K562 (cell line): ENCODE data around the gene DPCD. TPM values are rescaled to one million over a fixed set of nuclear protein-coding genes. Genes with fewer than 3 reads are reported as not detected.

Experiments
- ATAC-seq: fragments of 200-7000 bp; cut with Tn5 transposase; 3 replicates; pipeline ENCODE4 v1.9.1; 2020; ENCODE audit warnings: moderate library complexity
- BruUV-seq: library from RNA; stranded (reverse); fragments of 400-500 nt; replicated peaks from 2 replicates; lab custom pipeline; 2021; lab: Mats Ljungman, UMichigan
- CTCF ChIA-PET: fragments of 300-600 bp; formaldehyde crosslinking; extraction: SDS; loops from one replicate; lab custom pipeline; 2021; ENCODE audit warnings: low intra/inter-chr PET ratio; lab: Yijun Ruan, JAX
- POLR2A ChIA-PET: fragments of 300-600, 350-650 bp; sonication (Branson Sonifier 250); formaldehyde crosslinking; extraction: SDS; loops from one replicate; lab custom pipeline; 2021; ENCODE audit warnings: antibody characterized with exemption, inconsistent platforms; lab: Yijun Ruan, JAX
- DNase-seq, 4 experiments: peaks; one replicate each; pipeline versions ENCODE4 v3.0.0 to v3.0.0-alpha.2; 2011 to 2018; ENCODE audit warnings: low spot score in 3 of 4, mixed read lengths in 3 of 4; ENCODE audit errors: extremely low read depth in 1 of 4
- FAIRE-seq: peaks from 2 replicates; lab custom pipeline; 2011; peaks lifted over from hg19 to GRCh38; lab: Jason Lieb, UNC
- H2AFZ ChIP-seq: 2 replicates; pipeline ENCODE4 v1.6.0; 2011; ENCODE audit warnings: low read depth, low read length, control low read depth, inconsistent platforms
- H3K27ac ChIP-seq: fragments of 200-600 bp; 3 replicates; pipeline ENCODE4 v1.8.0; 2011; ENCODE audit warnings: low read depth, mild to moderate bottlenecking, control low read depth, inconsistent platforms, low read length, moderate library complexity, mixed read lengths; ENCODE audit errors: extremely low read depth
- H3K27me3 ChIP-seq, 2 experiments: fragments of 300-600 bp in 1 of 2; 2 replicates in 1 of 2; 3 replicates in 1 of 2; pipeline versions ENCODE4 v1.6.0 to v1.8.0; 2011; ENCODE audit warnings: inconsistent platforms in 2 of 2, low read length in 2 of 2, mild to moderate bottlenecking in 1 of 2, mixed read lengths in 1 of 2, moderate library complexity in 1 of 2; ENCODE audit not compliant: control insufficient read depth in 2 of 2, insufficient read depth in 2 of 2
- H3K36me3 ChIP-seq: fragments of 300-600 bp; 3 replicates; pipeline ENCODE4 v1.8.0; 2011; ENCODE audit warnings: mild to moderate bottlenecking, low read length, inconsistent platforms; ENCODE audit not compliant: control insufficient read depth, insufficient read depth
- H3K4me1 ChIP-seq, 2 experiments: fragments of 200-600 bp in 1 of 2; replicated peaks in 1 of 2; 2 replicates in 1 of 2; 3 replicates in 1 of 2; pipeline versions ENCODE4 v1.5.1 to v1.8.0; 2011; ENCODE audit warnings: inconsistent platforms in 2 of 2, low read length in 2 of 2, mild to moderate bottlenecking in 1 of 2, mixed read lengths in 1 of 2, moderate library complexity in 1 of 2; ENCODE audit not compliant: control insufficient read depth in 2 of 2, insufficient read depth in 2 of 2
- H3K4me2 ChIP-seq: 2 replicates; pipeline ENCODE4 v1.6.1; 2011; ENCODE audit warnings: low read length, control low read depth, inconsistent platforms, mixed read lengths; ENCODE audit not compliant: insufficient read depth
- H3K4me3 ChIP-seq: fragments of 200-600 bp; sonication (generic), shearing (Covaris generic); 2 replicates; pipeline ENCODE4 v1.5.1; 2016; ENCODE audit warnings: control low read depth, inconsistent platforms
- H3K79me2 ChIP-seq: fragments of 200-600 bp; 3 replicates; pipeline ENCODE4 v1.8.0; 2011; ENCODE audit warnings: low read length, inconsistent platforms; ENCODE audit not compliant: control insufficient read depth, insufficient read depth
- H3K9ac ChIP-seq, 2 experiments: 2 replicates each; pipeline versions ENCODE4 v1.6.0 to v1.6.1; 2011; ENCODE audit warnings: low read depth in 2 of 2, low read length in 2 of 2, control low read depth in 1 of 2, inconsistent platforms in 1 of 2, mild to moderate bottlenecking in 1 of 2, mixed read lengths in 1 of 2; ENCODE audit not compliant: insufficient read depth in 1 of 2
- H3K9me1 ChIP-seq: one replicate; pipeline ENCODE4 v1.6.0; 2011; ENCODE audit warnings: inconsistent platforms, mild to moderate bottlenecking, low read length, moderate library complexity; ENCODE audit not compliant: control insufficient read depth, insufficient read depth
- H3K9me3 ChIP-seq: replicated peaks from 2 replicates; pipeline ENCODE4 v1.5.1; 2011; ENCODE audit warnings: low read depth, low read length, inconsistent platforms; ENCODE audit not compliant: control insufficient read depth, insufficient read depth
- H4K20me1 ChIP-seq: replicated peaks from 2 replicates; pipeline ENCODE4 v1.6.1; 2011; ENCODE audit warnings: low read length, inconsistent platforms, mixed read lengths; ENCODE audit not compliant: control insufficient read depth, insufficient read depth
- MECOM ChIP-seq: fragments of 250-450 bp; sonication (Bioruptor Pico); IDR thresholded peaks from 2 replicates; pipeline ENCODE4 v1.8.0; 2022; ENCODE audit warnings: inconsistent platforms
- POLR2A ChIP-seq: fragments of 450-650 bp; conservative IDR thresholded peaks from 2 replicates; pipeline ENCODE4 v1.6.1; 2016
- RBFOX2 ChIP-seq: fragments of 200-400 bp; formaldehyde crosslinking; IDR thresholded peaks from 2 replicates; pipeline ENCODE4 v1.6.1; 2017; ENCODE audit warnings: low read depth, mild to moderate bottlenecking, low read length, moderate library complexity
- ZNF263 ChIP-seq: sonication (generic); formaldehyde crosslinking; IDR thresholded peaks from 2 replicates; pipeline ENCODE4 v1.8.0; 2022; ENCODE audit warnings: mild to moderate bottlenecking, missing genetic modification reagents, borderline replicate concordance
- WGBS: fragments of 100-300 bp; shearing (Covaris generic); methylation state at CpG from one replicate; pipeline ENCODE4 v1.1.6; 2016; ENCODE audit warnings: low coverage, mixed read lengths; ENCODE audit not compliant: insufficient coverage; ENCODE audit errors: missing lambda C conversion rate; 5-methylcytosine and 5-hydroxymethylcytosine counted together
- in situ Hi-C: fragments of 300-500 bp; cut with MboI; formaldehyde crosslinking; loops from 4 replicates; pipeline ENCODE4 v1.15.0; 2018; ENCODE audit warnings: inconsistent platforms, mixed read lengths
- intact Hi-C: fragments of 100-400 bp; cut with micrococcal nuclease; formaldehyde crosslinking; loops from 2 replicates; pipeline ENCODE4 v1.14.2; 2022
- polyA plus RNA-seq, 8 experiments: library from polyadenylated mRNA; depleted of rRNA in 4 of 8; stranded (reverse) in 5 of 8; unstranded in 3 of 8; fragments of >200 nt; fragmentation: Nextera tagmentation in 2 of 8; fragmentation: Illumina TruSeq in 1 of 8; extraction: Ambion mirVana in 2 of 8; extraction: Trizol in 1 of 8; gene quantifications; 2 replicates each; pipeline versions ENCODE4 v1.2.1 to v1.2.3, GENCODE V29; 2011 to 2014; ENCODE audit warnings: inconsistent platforms in 1 of 8, missing spikeins in 1 of 8
- total RNA-seq, 7 experiments: library from RNA; depleted of rRNA in 6 of 7; stranded (reverse); fragments of >200 nt in 6 of 7; fragmentation: Illumina TruSeq in 2 of 7; extraction: Trizol in 2 of 7; gene quantifications; 2 replicates each; pipeline versions ENCODE4 v1.2.1 to v1.2.3, GENCODE V29; 2011 to 2021; ENCODE audit warnings: low replicate concordance in 1 of 7
- TF ChIP-seq, protein P1 (sequence below): sonication (generic); formaldehyde crosslinking; IDR thresholded peaks from 2 replicates; pipeline ENCODE4 v1.8.1; 2023; ENCODE audit warnings: mild to moderate bottlenecking, missing genetic modification reagents, moderate library complexity

The DPCD gene
- total and polyA plus RNA-seq, 9 of the 15 experiments (the other 6 are each of a cell fraction or from before 2014, with no cell fraction given), result 12.1 to 45.2 (median 20.0) TPM

DNA sequence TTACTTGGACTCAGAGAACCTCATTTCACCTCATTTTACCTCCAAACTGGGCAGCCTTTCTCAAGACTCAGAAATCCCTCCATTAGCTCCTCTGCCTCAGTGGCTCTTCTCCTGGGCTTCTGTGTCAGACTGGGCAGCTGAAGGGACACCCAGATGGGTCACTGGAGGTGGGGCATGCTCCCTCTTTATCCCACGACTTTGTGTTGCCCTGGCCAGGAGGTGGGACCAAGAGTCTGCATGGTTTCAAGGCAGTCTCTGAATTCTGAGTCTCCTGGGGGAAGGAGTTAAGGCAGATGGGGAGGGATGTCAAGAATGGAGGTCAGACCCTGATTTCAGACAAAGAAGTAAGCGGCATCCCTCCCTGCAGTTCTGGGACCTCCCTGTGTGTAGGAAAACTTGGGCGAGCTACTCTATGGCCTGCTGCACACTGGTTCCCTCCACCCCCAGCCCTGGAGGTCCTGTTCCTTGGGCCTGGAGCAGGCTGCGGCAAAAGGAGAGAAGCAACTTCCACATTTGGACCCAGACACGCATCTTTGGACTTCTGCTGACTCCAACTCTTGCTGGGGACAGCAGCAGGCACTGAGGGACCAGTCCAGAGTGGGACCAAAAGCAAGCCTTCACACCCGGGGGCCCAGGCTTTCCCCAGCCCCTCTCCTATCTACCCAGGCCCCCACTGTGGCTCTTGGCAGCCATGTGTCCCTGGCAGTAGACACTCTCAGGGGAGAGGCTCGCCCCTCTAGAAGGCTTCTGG, 10.8 kb upstream of the DPCD start (continued):
- TF ChIP-seq, protein P1, sequence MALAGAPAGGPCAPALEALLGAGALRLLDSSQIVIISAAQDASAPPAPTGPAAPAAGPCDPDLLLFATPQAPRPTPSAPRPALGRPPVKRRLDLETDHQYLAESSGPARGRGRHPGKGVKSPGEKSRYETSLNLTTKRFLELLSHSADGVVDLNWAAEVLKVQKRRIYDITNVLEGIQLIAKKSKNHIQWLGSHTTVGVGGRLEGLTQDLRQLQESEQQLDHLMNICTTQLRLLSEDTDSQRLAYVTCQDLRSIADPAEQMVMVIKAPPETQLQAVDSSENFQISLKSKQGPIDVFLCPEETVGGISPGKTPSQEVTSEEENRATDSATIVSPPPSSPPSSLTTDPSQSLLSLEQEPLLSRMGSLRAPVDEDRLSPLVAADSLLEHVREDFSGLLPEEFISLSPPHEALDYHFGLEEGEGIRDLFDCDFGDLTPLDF, result no peak
- TF ChIP-seq MECOM (CRISPR knock-in tag) (no peak), ZNF263 (CRISPR knock-in tag) (no peak)

DNA sequence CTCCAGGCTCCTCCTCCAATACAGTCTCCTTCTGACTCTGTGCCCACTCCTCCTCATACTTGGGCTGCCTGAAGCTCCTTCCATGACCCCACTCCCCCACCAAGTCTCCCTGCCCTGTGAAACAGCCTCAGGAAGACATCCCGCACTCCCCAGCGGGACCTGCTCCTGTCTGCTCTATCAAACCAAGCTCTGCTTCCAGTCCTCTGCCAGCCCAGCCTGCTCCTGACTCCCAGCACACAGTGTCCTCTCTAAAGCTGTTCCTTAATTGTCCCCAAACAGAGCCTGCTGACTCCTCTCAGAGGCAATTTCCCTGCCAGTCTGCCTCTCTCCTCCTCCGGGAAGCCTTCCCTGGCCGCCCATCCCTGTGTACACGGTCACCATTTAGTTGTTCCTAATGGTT, 9.9 kb upstream of the DPCD start:
- Histone ChIP-seq H3K36me3 (peaks cover 28% of the 10 kb centered on the region; the same call in 2 of the 3 replicates), H3K4me1 (peaks cover 28 to 48% of the 10 kb centered on the region in 2 experiments), H2AFZ (no peak overlapping the region), H3K9me1 (peaks cover 9% of the 10 kb centered on the region), H3K9ac (peak overlapping the region in 1 of 2 experiments; percentile 71; a peak in 1 of 4 replicates), H4K20me1 (no peaks in the 10 kb centered on the region; the same call in 1 of the 2 replicates), H3K27ac (no peak overlapping the region; the same call in 2 of the 3 replicates), H3K4me3 (no peak overlapping the region), H3K79me2 (no peaks in the 10 kb centered on the region), H3K27me3 (no peaks in the 10 kb centered on the region), H3K9me3 (no peaks in the 10 kb centered on the region), H3K4me2 (no peak overlapping the region)
- no peak for DNase-seq
- no peak for TF ChIP-seq RBFOX2
- peak; percentile 37; the same call in 1 of the 2 replicates for TF ChIP-seq POLR2A
- FAIRE-seq, result no peak
- 42% methylated on average over 2 of the region's 5 CpGs for WGBS
- CTCF ChIA-PET, result interaction anchor here (1.1 kb wide), 1 partner anchor 25 kb away, joined by 3 read pairs; no protein-coding TSS in a partner anchor
- in situ Hi-C loops, result no loop called here
- POLR2A ChIA-PET, result interaction anchor here (0.8 to 1.4 kb wide), 4 partner anchors 9 to 67 kb away, joined by 3 to 6 read pairs (median 4); partner anchors contain the start of genes DPCD and POLL
- no TSS peak for BruUV-seq
- no peak for ATAC-seq
- intact Hi-C loops, result loop anchor here (10.0 kb wide), 1 partner anchor 133 kb away; no protein-coding TSS in a partner anchor
